AG10803 (cell line): Measurements from ENCODE around the gene ZFC3H1.

Source experiments
- DNase-seq: peaks from one replicate; pipeline ENCODE4 v3.0.0; 2010; ENCODE audit warnings: low read depth
- H3K4me3 ChIP-seq: 2 replicates; pipeline ENCODE4 v1.5.1; 2011; ENCODE audit warnings: mild to moderate bottlenecking, low read length, control low read depth
- CTCF ChIP-seq: conservative IDR thresholded peaks from 2 replicates; pipeline ENCODE4 v1.5.1; 2011; ENCODE audit warnings: mild to moderate bottlenecking, low read length, control low read depth, inconsistent platforms

Gene ZFC3H1

GRCh38 chr12:71636704-71637115 is 26.9 kb downstream of the ZFC3H1 start:
- H3K4me3 ChIP-seq, result no peak overlapping the region
- DNase-seq, result peak; percentile 73
- TF ChIP-seq CTCF, result peak; percentile 90

- DNase-seq, result no peak
These were observed 36.1 kb downstream of the ZFC3H1 start for GRCh38 chr12:71627438-71628002.

GRCh38 chr12:71626768-71627167 is 36.9 kb downstream of the ZFC3H1 start:
- no peak overlapping the region for H3K4me3 ChIP-seq
- no peak for TF ChIP-seq CTCF
- DNase-seq, result no peak

More at GRCh38 chr12:71627438-71628002, 36.1 kb downstream of the ZFC3H1 start:
- no peak for TF ChIP-seq CTCF
- H3K4me3 ChIP-seq, result no peak overlapping the region

DNA sequence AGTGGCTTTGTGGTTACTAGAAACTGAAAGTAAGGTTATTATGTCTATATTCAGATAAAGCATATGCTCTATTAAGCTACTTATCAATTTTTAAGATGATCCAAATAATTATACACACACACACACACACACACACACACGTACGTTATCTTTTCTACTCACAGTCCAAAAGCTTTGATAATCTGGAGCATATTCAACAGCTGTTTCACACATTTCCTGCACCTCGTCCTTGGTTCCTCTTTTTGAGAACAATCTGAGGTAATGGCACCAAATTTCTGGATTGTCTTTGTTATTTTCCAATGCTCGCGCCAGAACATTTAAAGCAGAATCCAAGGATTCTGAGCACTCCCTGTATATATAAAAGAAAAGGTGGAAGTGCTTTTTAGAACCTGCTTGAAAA is 37.5 kb downstream of the ZFC3H1 start:
- no peak for DNase-seq
- H3K4me3 ChIP-seq, result no peak overlapping the region
- TF ChIP-seq CTCF, result no peak

DNA sequence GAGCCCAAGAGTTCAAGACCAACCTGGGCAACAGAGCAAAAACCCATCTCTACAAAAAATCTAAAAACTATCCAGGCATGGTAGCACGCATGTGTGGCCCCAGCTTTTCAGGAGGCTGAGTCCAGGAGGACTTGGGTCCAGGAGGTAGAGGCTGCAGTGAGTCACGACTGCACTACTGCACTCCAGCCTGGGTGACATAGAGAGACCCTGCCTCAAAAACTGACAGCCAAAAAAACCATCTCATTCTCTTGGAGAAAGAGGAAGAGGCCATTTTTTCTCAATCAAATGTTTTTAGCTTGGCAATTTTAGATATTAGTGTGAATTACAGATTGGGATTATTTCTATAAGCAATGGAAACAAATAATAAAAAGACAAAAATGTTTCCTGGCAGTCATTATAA is 38.2 kb downstream of the ZFC3H1 start:
- no peak overlapping the region for H3K4me3 ChIP-seq
- no peak for DNase-seq
- TF ChIP-seq CTCF, result no peak

DNA sequence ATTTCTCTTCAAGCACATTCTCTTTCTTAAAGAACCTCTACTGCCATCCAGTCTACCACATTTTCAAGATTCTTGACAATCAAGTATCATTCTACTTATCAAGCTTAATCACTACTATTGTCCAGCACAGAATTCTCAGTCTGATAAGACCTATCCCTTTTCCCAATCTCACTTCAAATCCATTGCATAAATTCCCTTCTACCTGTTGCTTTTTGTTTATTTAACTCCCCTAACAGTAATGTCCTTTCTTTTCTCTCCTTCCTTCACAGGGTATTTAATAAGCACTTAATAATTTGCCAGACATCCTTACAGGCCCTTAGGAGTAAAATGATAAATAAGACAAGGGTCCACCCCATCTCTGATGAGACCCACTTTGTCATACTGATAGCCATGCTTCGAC is 41.7 kb downstream of the ZFC3H1 start:
- H3K4me3 ChIP-seq, result no peak overlapping the region
- TF ChIP-seq CTCF, result no peak
- no peak for DNase-seq

GRCh38 chr12:71610031-71610795 is 53.4 kb downstream of the ZFC3H1 start:
- DNase-seq, result no peak
- H3K4me3 ChIP-seq, result no peak overlapping the region
- no peak for TF ChIP-seq CTCF
